Measurements from ENCODE around the gene NPTXR.

The NPTXR gene

DNA sequence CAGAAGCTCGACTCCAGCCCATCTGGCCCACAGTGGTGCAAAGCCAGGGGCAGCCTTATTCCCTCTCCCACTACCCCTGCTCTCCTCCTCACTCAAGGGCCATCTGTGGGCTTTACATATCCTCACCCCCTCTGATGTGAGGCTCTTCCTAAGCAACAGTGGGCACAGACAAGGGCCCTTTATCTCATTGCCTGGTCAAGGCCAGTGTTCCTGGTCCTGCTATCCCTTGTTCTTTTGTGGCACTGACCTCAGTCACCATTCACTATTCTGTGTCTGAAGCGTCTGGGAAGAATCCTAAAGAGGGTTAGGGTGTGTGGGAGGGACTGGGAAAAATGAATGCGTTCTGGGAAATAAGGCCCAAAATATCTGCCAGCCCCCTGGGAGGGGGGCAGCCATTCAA, 57.2 kb downstream of the NPTXR start:
- in situ Hi-C loops (cut with HindIII; ENCODE audit: low sequenced_read_pairs), result no loop called here
- H3K4me3 ChIP-seq (ENCODE audit: low read depth, low read length), result no peak overlapping the region
- TF ChIP-seq, protein P1, sequence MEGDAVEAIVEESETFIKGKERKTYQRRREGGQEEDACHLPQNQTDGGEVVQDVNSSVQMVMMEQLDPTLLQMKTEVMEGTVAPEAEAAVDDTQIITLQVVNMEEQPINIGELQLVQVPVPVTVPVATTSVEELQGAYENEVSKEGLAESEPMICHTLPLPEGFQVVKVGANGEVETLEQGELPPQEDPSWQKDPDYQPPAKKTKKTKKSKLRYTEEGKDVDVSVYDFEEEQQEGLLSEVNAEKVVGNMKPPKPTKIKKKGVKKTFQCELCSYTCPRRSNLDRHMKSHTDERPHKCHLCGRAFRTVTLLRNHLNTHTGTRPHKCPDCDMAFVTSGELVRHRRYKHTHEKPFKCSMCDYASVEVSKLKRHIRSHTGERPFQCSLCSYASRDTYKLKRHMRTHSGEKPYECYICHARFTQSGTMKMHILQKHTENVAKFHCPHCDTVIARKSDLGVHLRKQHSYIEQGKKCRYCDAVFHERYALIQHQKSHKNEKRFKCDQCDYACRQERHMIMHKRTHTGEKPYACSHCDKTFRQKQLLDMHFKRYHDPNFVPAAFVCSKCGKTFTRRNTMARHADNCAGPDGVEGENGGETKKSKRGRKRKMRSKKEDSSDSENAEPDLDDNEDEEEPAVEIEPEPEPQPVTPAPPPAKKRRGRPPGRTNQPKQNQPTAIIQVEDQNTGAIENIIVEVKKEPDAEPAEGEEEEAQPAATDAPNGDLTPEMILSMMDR (IDR thresholded peaks at IDR 0.05; ENCODE audit: low read depth, low read length, missing control alignments), result no peak
- DNase-seq (ENCODE audit: low read depth), result no peak

DNA sequence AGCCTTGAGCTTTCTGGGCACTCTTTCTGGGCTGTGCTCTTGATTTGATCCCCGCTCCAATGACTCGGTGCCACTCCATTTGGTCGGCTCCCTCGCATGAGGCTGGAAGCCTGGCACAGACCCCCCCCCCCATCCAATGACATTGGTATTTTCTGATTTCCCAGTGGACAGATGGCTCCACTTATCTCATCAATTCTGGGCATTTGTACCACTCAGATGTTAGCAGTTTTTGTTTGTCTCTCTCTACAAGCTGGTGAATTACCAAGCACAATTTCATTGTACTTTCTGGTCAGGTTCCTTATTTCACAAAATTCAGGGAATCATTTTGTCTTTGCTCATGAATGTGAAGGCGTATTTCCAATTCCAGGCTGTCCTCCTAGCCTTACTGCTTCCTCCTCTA, 59.0 kb downstream of the NPTXR start:
- no peak overlapping the region for H3K4me3 ChIP-seq (ENCODE audit: low read depth, low read length)
- no peak for DNase-seq (ENCODE audit: low read depth)
- in situ Hi-C loops (cut with HindIII; ENCODE audit: low sequenced_read_pairs), result no loop called here
- TF ChIP-seq, protein P1 (IDR thresholded peaks at IDR 0.05; ENCODE audit: low read depth, low read length, missing control alignments), result no peak

DNA sequence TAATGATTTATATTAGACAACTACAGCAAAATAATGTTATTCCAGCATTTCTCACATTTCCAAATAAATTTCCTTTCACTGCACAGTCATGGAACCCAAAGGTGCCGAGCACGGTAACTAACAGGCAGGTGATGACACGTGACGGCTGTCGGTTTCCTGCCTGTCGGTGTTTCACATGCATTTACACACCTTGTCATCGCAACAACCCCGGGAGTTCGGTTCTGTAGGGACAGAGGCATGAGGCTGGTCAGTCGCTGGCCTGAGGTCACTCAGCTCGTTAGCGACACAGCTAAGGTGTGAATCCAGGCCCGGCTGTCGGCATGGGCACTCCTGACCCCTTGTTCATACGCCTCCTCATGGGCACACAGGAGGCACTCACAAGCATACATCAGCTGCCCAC, 59.8 kb downstream of the NPTXR start:
- in situ Hi-C loops (cut with HindIII; ENCODE audit: low sequenced_read_pairs), result no loop called here
- H3K4me3 ChIP-seq (ENCODE audit: low read depth, low read length), result no peak overlapping the region
- DNase-seq (ENCODE audit: low read depth), result no peak
- TF ChIP-seq, protein P1 (IDR thresholded peaks at IDR 0.05; ENCODE audit: low read depth, low read length, missing control alignments), result no peak

DNA sequence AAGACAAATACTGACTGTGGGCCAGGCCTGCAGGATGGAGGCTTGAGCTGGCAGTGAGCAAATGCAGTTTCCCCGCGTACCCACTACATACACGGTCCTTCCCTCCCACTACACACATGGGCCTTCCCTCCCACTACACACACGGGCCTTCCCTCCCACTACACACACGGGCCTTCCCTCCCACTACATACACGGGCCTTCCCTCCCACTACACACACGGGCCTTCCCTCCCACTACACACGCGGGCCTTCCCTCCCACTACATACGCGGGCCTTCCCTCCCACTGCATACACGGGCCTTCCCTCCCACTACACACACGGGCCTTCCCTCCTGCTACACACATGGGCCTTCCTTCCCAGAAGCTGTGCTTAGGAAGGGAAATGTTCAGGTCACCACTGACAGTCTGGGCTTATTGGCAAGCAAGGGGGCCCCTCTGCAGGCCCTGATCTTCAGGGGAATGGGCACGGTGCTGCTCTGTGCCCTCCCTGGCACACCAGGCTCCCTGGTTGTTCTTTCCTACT, 60.7 kb downstream of the NPTXR start:
- no peak overlapping the region for H3K4me3 ChIP-seq (ENCODE audit: low read depth, low read length)
- TF ChIP-seq, protein P1 (IDR thresholded peaks at IDR 0.05; ENCODE audit: low read depth, low read length, missing control alignments), result no peak
- DNase-seq (ENCODE audit: low read depth), result no peak
- in situ Hi-C loops (cut with HindIII; ENCODE audit: low sequenced_read_pairs), result no loop called here

DNA sequence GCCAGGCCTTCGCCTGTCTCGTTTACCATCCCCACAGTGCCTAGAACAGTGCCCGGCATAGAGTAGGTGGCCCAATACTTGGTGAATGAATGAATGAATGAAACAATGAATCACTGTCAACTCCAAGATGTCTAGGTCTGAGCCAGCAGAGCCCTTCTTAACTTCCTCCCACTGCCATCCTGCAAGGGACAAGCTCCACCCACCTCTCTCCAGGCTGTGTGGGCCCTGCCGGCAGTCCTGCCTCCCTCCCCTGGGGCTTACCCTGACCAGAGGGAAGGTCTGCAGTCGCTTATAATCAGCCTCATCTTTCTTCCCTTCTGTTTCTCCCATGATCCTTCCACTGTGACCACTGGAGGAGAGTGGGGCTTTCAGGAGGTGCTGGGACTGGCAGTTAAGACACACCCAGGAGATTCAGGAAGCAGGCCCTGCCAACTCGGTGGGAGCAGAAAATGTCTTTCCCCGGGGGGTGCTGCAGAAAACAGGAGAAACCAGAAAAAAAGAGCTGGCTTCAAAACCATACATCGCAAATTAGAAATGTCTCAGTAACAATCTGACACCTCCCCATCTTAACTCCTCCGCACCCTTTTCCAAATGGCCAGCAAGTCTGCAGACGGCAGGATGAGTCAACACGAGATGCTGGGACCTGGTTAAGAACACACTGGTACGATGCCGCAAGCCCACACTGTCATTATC, 61.3 kb downstream of the NPTXR start:
- in situ Hi-C loops (cut with HindIII; ENCODE audit: low sequenced_read_pairs), result no loop called here
- TF ChIP-seq, protein P1 (IDR thresholded peaks at IDR 0.05; ENCODE audit: low read depth, low read length, missing control alignments), result no peak
- no peak overlapping the region for H3K4me3 ChIP-seq (ENCODE audit: low read depth, low read length)
- no peak for DNase-seq (ENCODE audit: low read depth)

DNA sequence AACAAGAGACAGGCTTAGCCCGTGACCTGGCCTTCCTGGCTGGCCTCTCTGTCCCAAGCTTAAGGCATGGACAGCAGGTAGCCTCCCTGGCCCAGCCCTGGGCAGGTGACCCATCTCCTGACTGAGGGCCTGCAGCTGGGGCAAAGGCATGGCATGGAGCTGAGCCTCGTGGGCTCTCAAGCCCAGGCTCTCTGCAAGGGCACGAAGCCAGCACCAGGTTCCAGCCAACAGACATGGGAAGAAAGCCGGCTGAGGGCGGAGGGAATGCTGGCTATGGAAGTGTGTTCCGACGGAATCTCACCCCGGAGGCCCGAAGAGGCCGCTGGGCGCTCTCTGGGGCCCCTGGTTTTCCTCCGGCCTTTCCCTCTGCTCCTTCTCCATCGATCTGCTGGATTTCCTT, 62.8 kb downstream of the NPTXR start:
- H3K4me3 ChIP-seq (ENCODE audit: low read depth, low read length), result no peak overlapping the region
- no peak for DNase-seq (ENCODE audit: low read depth)
- in situ Hi-C loops (cut with HindIII; ENCODE audit: low sequenced_read_pairs), result no loop called here
- TF ChIP-seq, protein P1 (IDR thresholded peaks at IDR 0.05; ENCODE audit: low read depth, low read length, missing control alignments), result no peak

Data from astrocyte of the cerebellum (primary cell).